Hematopoietic multipotent progenitor cell treated with erythropoietin and hydrocortisone succinate and interleukin-3 and kit ligand, for 6 days (in vitro differentiated cells): ENCODE data around the gene ALDH1A1.
A peak's percentile ranks its signal among the peaks of the same experiment; 100 is the strongest.

Source experiments
- DNase-seq: peaks from one replicate; pipeline ENCODE4 v3.0.0-alpha.2; 2015

The ALDH1A1 gene

DNA sequence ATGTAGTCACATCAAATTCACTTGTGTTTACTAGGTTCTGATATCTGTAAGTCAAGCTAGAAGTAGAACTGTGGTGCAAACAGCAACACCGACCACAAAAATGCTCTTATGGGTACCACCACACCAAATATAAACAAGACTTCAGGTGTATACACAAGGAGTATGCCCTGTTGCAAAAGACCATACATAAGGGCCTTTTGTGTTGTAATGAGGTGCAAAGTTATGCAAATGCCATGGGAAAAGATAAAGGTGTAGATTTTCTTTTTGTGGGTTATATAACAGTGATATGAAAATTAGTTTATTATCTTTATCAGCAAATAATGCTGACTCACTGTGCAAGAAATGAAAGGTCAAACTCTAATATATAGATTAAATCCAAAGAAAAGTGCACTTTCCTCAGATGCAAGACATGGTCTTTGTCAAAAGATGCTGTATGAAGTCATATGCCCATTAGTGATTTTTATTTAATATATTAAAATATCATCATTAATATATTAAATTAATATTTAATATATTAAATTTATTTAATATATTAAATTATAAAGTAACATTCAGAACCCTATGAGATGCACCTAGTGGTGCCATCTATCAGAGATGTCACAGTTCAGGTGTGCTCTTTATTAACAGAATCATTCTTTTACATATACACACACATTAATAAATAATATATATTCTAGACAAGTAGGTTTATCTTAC is 26.7 kb upstream of the ALDH1A1 start:
- no peak for DNase-seq

DNA sequence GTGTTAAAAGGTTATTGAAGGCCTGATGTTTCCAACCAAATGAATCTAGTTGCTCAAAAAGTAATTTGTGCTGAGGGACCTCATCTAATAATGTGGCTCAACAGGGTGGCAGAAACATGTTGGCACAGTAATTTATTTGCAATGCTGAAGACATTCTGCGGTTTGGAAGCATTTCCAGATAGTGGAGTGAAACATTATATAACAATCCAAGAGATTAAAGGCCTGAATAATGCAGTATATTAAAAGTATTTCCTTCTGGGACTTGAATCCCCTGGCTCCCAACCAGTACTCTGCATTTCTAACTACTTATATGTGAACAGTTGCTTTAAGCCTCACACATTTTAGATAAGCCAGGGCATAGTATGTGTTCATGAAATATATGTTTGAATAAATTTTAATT is 25.9 kb upstream of the ALDH1A1 start:
- no peak for DNase-seq

GRCh38 chr9:72977670-72978069 is 24.8 kb upstream of the ALDH1A1 start:
- DNase-seq, result no peak

GRCh38 chr9:72974501-72974900 is 21.6 kb upstream of the ALDH1A1 start:
- no peak for DNase-seq

DNA sequence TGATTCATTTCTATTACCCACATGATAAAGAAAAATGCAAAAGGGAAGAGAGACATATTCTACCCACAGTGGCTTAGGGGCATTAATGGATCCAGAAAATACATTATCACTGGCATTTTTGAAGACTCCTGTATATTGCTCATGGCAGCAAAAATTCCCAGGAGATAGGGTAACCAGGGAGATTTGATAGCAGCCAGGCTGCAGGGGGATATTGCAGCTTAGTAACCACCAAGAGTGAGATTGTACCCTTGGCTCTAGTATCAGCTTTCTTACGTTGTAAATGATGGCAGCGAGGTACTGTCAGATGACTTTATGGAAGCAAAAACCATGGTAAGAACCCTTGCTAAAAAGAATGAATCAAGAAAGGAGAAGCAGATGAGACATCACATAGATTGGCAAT is 19.8 kb upstream of the ALDH1A1 start:
- DNase-seq, result no peak

GRCh38 chr9:72971411-72971810 is 18.6 kb upstream of the ALDH1A1 start:
- DNase-seq, result no peak

- DNase-seq, result peak; percentile 32
Observed at GRCh38 chr9:72960446-72960845, 7.6 kb upstream of the ALDH1A1 start.

DNA sequence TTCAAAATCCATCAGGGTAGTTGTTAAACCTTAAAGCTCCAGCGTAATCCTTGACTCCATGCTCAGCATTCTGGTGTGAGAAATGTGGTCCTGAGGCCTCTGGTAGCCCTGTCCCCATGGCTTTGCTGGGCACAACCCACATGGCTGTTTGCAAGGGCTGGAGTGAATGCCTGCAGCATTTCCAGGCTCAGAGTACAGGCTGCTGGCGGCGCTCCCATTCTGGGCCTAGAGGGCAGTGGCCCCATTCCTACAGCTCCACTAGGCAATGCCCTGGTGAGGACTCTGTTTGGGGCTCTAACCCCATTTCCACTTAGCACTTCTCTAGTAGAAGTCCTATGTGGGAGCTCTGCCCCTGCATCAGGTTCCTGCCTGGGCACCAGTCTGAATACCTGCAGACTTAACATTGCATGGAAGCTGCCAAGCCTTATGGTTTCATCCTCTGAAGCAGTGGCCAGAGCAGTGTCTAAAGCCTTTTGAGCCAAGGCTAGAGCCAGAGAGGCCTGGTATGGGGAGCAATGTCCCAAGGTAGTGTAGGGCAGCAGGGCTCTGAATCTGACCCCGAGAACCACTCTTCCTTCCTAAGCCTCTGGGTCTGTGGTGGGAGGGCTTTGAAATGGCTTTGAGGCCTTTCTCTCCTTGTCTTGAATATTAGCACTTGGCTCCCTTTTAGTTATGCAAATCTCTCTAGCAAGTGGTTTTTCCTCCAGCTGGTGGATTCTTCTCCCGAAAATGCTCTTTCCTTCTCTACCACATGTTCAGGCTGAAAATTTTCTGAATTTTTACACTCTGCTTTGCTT is 5.8 kb upstream of the ALDH1A1 start:
- DNase-seq, result no peak

- DNase-seq, result no peak
Observed at GRCh38 chr9:72955571-72955970, 2.7 kb upstream of the ALDH1A1 start.

DNA sequence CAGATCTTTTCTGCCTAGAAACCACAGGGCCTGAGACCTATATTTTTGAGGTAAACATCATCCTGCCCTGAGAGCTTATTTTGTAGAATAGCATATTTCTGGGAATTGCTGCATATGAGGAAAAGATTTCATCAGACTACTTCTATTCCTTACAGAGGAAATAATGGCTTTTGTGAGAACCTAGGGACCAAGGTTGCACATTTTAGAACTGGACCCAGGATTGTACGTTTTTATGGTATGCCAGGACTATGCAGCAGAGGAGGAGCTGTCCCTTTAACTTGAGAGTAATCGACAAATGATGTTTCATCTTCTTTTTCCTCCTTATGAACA is 2.2 kb upstream of the ALDH1A1 start:
- no peak for DNase-seq

- peak; percentile 30 for DNase-seq
Observed at GRCh38 chr9:72954431-72955125, 1.7 kb upstream of the ALDH1A1 start.

DNA sequence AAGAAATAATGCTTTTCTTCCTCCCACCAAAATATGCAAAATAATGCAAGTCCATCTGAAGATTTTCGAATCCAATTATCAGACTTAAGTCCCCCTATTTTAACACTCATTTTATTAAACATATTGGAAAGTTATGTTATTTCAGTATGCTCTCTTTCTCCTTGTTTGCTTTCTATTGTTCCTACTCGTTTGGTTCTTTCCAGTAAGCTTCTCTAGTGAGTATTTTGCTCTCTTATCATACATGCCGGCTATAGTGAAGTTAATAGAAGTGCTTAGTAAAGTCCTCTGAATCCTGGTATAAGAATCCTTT is 517 bp downstream of the ALDH1A1 start:
- peak; percentile 26 for DNase-seq

GRCh38 chr9:72951520-72952380 is 1.1 kb downstream of the ALDH1A1 start:
- DNase-seq, result peak; percentile 59

GRCh38 chr9:72950875-72951442 is 1.9 kb downstream of the ALDH1A1 start:
- DNase-seq, result peak; percentile 44

DNA sequence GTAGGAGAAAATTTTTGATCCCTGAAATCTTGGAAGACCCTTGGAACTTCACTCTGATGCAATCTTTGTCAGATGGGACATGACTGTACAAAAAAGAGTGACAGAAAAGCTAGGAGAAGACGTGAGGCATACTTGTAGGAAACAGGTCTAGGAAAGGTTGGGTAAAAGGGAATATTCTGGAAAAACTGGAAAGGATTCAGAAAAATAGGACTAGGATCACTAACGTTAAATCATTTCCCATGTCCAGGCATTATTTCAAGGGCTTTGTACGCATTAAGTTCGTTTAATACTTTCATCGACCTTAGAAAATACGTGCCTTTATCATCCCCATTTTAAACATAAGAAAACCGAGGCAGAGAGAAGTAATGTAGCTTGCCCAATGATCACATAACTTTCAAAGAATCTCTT is 2.9 kb downstream of the ALDH1A1 start:
- DNase-seq, result no peak

DNA sequence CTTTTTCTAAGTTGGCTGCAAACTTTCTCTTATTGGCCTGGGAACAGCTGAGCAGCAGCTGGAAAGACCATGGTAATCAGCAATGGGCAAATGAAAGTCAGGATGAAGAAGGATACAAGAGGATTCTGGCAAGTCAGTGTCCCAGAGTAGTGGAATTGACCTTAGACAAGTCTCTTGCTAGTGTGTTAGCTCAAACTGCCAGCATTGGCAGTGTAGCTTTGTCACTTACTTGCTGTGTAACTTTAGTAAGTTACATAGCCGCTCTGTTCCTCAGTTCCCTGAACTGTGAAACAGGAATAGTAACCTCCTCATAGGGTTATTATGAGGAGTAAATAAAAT is 3.6 kb downstream of the ALDH1A1 start:
- peak; percentile 40 for DNase-seq

DNA sequence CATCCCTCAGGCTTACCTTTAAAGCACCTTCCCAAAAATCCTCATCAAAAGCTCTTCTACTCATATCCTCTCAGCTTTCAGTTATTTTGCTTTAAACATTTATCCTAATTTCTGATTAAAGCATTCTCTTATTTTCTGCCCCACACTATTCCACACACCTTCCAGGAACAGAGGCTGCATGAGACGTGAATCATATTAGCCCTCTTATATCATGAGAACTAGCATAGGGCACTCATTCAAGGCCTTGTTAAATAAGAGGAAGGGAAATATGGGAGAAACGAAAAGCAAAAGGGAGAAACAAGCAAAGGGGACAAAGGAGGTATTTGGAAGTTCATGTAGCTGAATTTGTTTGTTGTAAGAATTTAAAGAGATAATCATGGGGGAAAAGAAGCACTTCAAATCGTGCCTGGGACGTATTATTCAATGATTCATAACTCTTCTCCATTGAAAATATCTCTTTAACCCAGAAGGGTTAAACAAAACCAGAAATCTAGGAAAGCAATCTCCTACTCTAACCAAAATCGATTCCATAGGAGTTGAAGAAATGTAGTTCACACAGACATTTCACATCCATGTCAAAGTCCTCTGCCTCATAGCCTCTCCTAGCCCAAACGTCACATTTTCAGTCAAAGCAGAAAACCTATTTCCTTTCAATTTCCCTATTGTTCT is 4.1 kb downstream of the ALDH1A1 start:
- DNase-seq, result no peak

DNA sequence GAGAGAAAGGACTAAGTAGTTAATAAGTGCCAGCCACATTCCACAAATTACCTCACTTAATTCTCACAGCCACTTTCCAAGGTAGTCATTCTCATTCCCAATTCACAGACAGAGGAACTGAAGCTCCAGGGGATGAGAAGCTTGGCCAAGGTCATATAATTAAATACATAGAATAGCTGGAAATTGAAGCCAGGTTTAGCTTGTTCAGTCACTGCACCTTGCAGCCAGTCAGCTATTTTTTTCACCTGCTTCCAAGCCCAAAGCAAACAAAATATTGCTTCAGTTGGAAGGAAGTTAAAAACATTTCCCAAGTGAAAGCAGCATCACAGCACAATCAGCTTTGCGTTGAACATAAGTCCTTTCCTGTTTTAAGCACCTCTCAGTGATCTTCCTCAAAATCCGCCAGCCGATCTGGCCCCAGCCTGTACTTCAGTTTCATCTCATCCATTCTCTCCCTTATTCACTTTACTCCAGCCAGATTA is 4.8 kb downstream of the ALDH1A1 start:
- peak; percentile 11 for DNase-seq

DNA sequence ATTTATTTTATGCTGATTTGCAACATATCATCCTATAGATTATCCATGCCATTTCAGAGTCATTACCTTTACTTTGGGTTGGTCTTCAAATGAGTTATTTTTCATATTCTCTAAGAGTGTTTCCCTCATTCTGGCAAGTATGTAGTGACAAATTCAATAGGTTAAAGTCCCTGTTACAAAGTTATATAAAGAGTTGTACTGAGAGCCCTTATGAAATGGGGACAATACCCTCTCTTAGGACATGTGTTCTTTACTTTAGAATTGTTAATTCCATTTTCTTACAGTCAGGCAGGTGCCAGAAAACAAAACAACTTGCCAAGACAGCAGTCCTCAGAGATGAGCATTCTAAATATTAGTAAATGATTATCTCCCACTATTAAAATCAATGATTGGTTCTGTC is 6.0 kb downstream of the ALDH1A1 start:
- DNase-seq, result no peak

DNA sequence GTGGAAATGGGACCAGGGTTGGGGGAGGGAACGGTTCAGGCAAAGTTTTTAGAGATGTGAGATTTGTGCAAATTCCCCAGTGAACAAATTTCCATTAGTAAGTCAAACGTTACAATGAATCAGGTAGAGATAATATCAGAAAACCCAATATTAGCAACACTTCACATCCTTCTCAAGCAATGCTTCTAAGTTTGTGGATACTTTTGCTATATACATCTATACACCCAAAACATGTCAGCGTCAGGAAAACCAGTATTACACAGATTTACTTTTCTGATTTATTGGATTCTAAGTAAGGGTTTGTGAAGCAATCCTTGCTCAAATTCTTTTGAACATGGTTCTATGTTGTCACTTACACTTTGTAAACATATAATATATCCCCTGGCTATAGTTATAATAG is 6.5 kb downstream of the ALDH1A1 start:
- no peak for DNase-seq

GRCh38 chr9:72945391-72945790 is 7.5 kb downstream of the ALDH1A1 start:
- no peak for DNase-seq

DNA sequence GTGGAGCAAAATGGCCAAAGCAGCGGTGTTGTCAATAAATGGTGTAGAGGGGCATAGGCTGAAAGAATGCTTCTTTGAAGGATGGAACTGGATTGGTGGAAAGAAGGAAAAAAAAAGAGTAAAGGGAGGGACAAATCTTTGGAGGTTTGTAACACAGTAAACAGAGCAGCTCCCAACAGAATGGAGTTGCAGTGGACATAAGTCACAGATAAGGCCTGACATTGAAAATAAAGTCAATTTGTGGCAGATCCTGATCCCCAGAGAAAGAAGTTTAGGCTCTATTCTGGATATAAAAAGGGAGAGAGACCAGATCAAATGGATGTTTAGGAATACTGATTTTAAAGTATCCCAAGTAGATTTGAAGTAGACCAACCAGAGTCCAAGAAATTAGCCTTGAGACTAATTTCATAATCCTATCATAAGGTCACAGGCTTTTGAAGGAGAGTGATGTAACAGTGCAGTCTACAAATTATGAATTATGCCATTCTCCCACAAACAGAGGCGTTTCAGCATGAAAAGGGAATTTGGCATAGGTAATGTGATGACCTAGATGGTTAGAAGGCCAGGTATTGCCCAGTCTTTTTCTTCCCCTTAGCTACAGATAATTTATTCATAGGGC is 8.9 kb downstream of the ALDH1A1 start:
- DNase-seq, result no peak
